SK-N-MC (cell line): ENCODE results near the gene NDUFS6.
"Not testable (repeated sequence)": the region's sequence is repeated elsewhere in the genome, so short reads cannot be mapped to it uniquely, and the experiment has no call there.

ENCODE experiments used
- DNase-seq: peaks from one replicate; pipeline ENCODE4 v3.0.0-alpha.2; 2011; ENCODE audit warnings: low read depth, low spot score
- H3K27ac ChIP-seq: fragments of 200-600 bp; sonication (generic); 2 replicates; pipeline ENCODE4 v1.5.1; 2016; ENCODE audit warnings: mixed run types
- H3K36me3 ChIP-seq: fragments of 200-600 bp; sonication (generic); 2 replicates; pipeline ENCODE4 v1.6.1; 2017; ENCODE audit warnings: antibody characterized with exemption, low read length, mixed read lengths; ENCODE audit not compliant: insufficient read depth
- H3K4me3 ChIP-seq: fragments of 200-600 bp; sonication (generic); 2 replicates; pipeline ENCODE4 v1.5.1; 2016
- H3K9ac ChIP-seq: fragments of 200-600 bp; sonication (generic); 2 replicates; pipeline ENCODE4 v1.8.0; 2017; ENCODE audit warnings: mixed run types, mixed read lengths; ENCODE audit not compliant: insufficient read length
- H3K9me3 ChIP-seq: fragments of 200-600 bp; sonication (generic); 2 replicates; pipeline ENCODE4 v1.6.1; 2017; ENCODE audit warnings: low read depth, mild to moderate bottlenecking, antibody characterized with exemption, low read length, moderate library complexity, mixed read lengths
- EZH2 ChIP-seq: fragments of 200-600 bp; sonication (generic); IDR thresholded peaks from one replicate; pipeline ENCODE4 v1.6.1; 2017; ENCODE audit warnings: antibody characterized with exemption
- FOXP2 ChIP-seq: optimal IDR thresholded peaks from 2 replicates; pipeline ENCODE3; 2011; ENCODE audit warnings: mild to moderate bottlenecking, moderate library complexity; ENCODE audit not compliant: insufficient read depth; ENCODE audit errors: extremely low read length, control extremely low read depth
- POLR2AphosphoS5 ChIP-seq: IDR thresholded peaks from 2 replicates; pipeline ENCODE4 v1.6.1; 2012; ENCODE audit warnings: mild to moderate bottlenecking, low read depth, low read length, borderline replicate concordance

Gene NDUFS6

GRCh38 chr5:1796371-1797102 lies 4.7 kb upstream of the NDUFS6 start:
- TF ChIP-seq FOXP2 (no peak), POLR2AphosphoS5 (no peak), EZH2 (no peak)
- DNase-seq, result no peak
- Histone ChIP-seq H3K9ac (no peak overlapping the region), H3K4me3 (no peak overlapping the region), H3K36me3 (peaks cover 18% of the 10 kb centered on the region), H3K9me3 (no peaks in the 10 kb centered on the region), H3K27ac (no peak overlapping the region)

GRCh38 chr5:1797103-1797800 lies 4.0 kb upstream of the NDUFS6 start:
- no peak for DNase-seq
- no peak overlapping the region for H3K27ac ChIP-seq
- H3K9ac ChIP-seq, result no peak overlapping the region
- H3K9me3 ChIP-seq, result no peaks in the 10 kb centered on the region
- H3K4me3 ChIP-seq, result no peak overlapping the region
- peaks cover 18% of the 10 kb centered on the region for H3K36me3 ChIP-seq
- TF ChIP-seq FOXP2 (no peak), POLR2AphosphoS5 (no peak), EZH2 (no peak)

GRCh38 chr5:1797855-1798254 lies 3.4 kb upstream of the NDUFS6 start:
- no peak overlapping the region for H3K9ac ChIP-seq
- no peaks in the 10 kb centered on the region for H3K9me3 ChIP-seq
- no peak overlapping the region for H3K27ac ChIP-seq
- H3K4me3 ChIP-seq, result no peak overlapping the region
- TF ChIP-seq EZH2, result no peak
- TF ChIP-seq POLR2AphosphoS5, result peak; percentile 15; the same call in 1 of the 2 replicates
- no peak for DNase-seq
- peaks cover 23% of the 10 kb centered on the region for H3K36me3 ChIP-seq

GRCh38 chr5:1798589-1798988 lies 2.6 kb upstream of the NDUFS6 start:
- H3K4me3 ChIP-seq, result peak overlapping the region; percentile 93
- not testable (repeated sequence) for DNase-seq, H3K27ac ChIP-seq, H3K9me3 ChIP-seq
- H3K36me3 ChIP-seq, result peaks cover 30% of the 10 kb centered on the region
- peak overlapping the region; percentile 89 for H3K9ac ChIP-seq

GRCh38 chr5:1799110-1799601 lies 2.1 kb upstream of the NDUFS6 start:
- TF ChIP-seq EZH2 (no peak), FOXP2 (no peak), POLR2AphosphoS5 (no peak)
- DNase-seq, result no peak
- Histone ChIP-seq H3K4me3 (peak overlapping the region; percentile 93), H3K9me3 (no peaks in the 10 kb centered on the region), H3K27ac (no peak overlapping the region), H3K36me3 (peaks cover 36% of the 10 kb centered on the region), H3K9ac (peak overlapping the region; percentile 89)

GRCh38 chr5:1799602-1800471 lies 1.4 kb upstream of the NDUFS6 start, which contains the start of gene MRPL36:
Gene MRPL36, minus strand, starts transcription at chr5:1799837. Its CDS starts 902 bp downstream, at chr5:1798935.
- no peak for DNase-seq
- peak within 1 kb of the TSS; percentile 65 for H3K27ac ChIP-seq
- TF ChIP-seq POLR2AphosphoS5, result peak; percentile 88
- no peak for TF ChIP-seq FOXP2
- peaks cover 43% of the 10 kb centered on the region for H3K36me3 ChIP-seq
- H3K9ac ChIP-seq, result peak within 1 kb of the TSS; percentile 89
- H3K4me3 ChIP-seq, result peak within 1 kb of the TSS; percentile 93
- H3K9me3 ChIP-seq, result no peaks in the 10 kb centered on the region

- Histone ChIP-seq H3K4me3 (peak overlapping the region; percentile 93), H3K9me3 (no peaks in the 10 kb centered on the region), H3K36me3 (peaks cover 51% of the 10 kb centered on the region), H3K9ac (peak overlapping the region; percentile 88), H3K27ac (peak overlapping the region; percentile 65)
- TF ChIP-seq POLR2AphosphoS5 (no peak), FOXP2 (no peak), EZH2 (no peak)
- DNase-seq, result no peak
Observed at GRCh38 chr5:1800472-1801221, 560 bp upstream of the NDUFS6 start.
